Colonic mucosa (tissue), 4 donors: ENCODE data around the gene LUZP2. TPM values are rescaled to one million over a fixed set of nuclear protein-coding genes. Genes with fewer than 3 reads are reported as not detected.

Experiments
- DNase-seq: peaks from one replicate; pipeline ENCODE4 v3.0.0-alpha.2; 2020
- H3K27ac ChIP-seq: fragments of 200-600 bp; one replicate; pipeline ENCODE4 v1.8.0; 2021
- H3K27me3 ChIP-seq: fragments of 200-600 bp; one replicate; pipeline ENCODE4 v1.8.0; 2021
- H3K36me3 ChIP-seq: fragments of 200-600 bp; one replicate; pipeline ENCODE4 v1.8.0; 2021
- H3K4me1 ChIP-seq: fragments of 200-600 bp; one replicate; pipeline ENCODE4 v1.8.0; 2021; ENCODE audit warnings: mild to moderate bottlenecking
- H3K4me3 ChIP-seq: fragments of 200-600 bp; one replicate; pipeline ENCODE4 v1.8.0; 2021
- H3K9ac ChIP-seq, 2 donors: one replicate each; pipeline ENCODE4 v1.7.0; 2013; ENCODE audit warnings: control low read depth in 2 of 2, low read depth in 2 of 2, low read length in 2 of 2
- H3K9me3 ChIP-seq: fragments of 200-600 bp; one replicate; pipeline ENCODE4 v1.8.0; 2021
- intact Hi-C: fragments of 100-400 bp; cut with DNase I; formaldehyde crosslinking; loops from one replicate; pipeline ENCODE4 v1.14.1; 2022
- total RNA-seq, 2 donors: library from RNA; stranded (reverse); fragmentation: NEBNext Ultra II Directional in 1 of 2; extraction: Animal tissue kit (Norgen Biotek cat#: 25700) in 1 of 2; gene quantifications; one replicate each; pipeline ENCODE4 v1.2.1, GENCODE V29; 2021
- TF ChIP-seq, protein P1 (sequence below): fragments of 200-600 bp; IDR thresholded peaks from one replicate; pipeline ENCODE4 v1.8.0; 2022; ENCODE audit warnings: antibody characterized with exemption, mild to moderate bottlenecking
- donor health status: healthy.
- donor health status: DM: no; HTN: no; CAD: no.
- donor health status: DM: no; HTN: no; CAD: no.

The LUZP2 gene
- total RNA-seq, 2 donors from 2014 or later: 0.57 to 1.3 TPM

DNA sequence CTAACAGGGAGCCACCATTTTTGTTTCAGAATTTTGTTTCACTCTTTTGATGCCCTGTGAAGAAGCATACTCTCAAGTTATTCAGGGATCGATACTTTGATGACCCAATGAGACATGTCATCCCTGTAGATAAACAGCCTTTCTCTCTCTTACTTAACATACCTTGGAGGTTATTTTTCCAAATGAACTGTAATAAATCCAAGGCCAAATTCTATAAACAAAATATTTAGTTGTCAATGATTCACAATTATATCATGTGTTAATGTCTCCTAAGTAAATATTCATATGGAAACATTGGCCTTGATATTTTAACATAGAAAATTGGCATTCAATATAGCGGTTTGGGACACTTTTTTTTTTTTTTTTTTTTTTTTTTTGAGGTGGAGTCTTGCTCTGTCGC is 97.5 kb downstream of the LUZP2 start:
- no peak overlapping the region for H3K9ac ChIP-seq
- H3K9me3 ChIP-seq: no peaks in the 10 kb centered on the region
- H3K27me3 ChIP-seq: no peaks in the 10 kb centered on the region
- H3K36me3 ChIP-seq: no peaks in the 10 kb centered on the region
- no peak overlapping the region for H3K27ac ChIP-seq
- no peak for DNase-seq
- H3K4me3 ChIP-seq: no peak overlapping the region
- intact Hi-C loops: no loop called here
- no peaks in the 10 kb centered on the region for H3K4me1 ChIP-seq
- TF ChIP-seq, protein P1, sequence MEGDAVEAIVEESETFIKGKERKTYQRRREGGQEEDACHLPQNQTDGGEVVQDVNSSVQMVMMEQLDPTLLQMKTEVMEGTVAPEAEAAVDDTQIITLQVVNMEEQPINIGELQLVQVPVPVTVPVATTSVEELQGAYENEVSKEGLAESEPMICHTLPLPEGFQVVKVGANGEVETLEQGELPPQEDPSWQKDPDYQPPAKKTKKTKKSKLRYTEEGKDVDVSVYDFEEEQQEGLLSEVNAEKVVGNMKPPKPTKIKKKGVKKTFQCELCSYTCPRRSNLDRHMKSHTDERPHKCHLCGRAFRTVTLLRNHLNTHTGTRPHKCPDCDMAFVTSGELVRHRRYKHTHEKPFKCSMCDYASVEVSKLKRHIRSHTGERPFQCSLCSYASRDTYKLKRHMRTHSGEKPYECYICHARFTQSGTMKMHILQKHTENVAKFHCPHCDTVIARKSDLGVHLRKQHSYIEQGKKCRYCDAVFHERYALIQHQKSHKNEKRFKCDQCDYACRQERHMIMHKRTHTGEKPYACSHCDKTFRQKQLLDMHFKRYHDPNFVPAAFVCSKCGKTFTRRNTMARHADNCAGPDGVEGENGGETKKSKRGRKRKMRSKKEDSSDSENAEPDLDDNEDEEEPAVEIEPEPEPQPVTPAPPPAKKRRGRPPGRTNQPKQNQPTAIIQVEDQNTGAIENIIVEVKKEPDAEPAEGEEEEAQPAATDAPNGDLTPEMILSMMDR: no peak

DNA sequence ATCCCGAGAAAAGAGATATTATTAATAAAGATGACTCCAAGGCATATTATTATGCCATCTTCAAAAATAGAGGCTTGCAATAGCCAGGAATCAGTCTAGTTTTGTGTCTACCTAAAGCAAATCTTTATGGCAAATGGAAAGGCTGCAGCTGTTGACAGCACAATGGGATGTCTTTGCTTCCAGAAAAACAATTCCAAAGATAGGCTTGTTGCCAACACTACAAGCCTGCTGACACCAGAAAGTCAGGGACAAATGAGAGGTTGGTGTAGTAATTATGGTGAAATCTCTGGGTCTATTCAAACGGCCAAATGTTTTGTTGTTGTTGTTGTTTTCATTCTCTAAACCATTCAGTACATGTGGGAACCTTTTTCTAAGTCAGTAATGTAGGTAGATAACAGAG is 101.8 kb downstream of the LUZP2 start:
- H3K9ac ChIP-seq: no peak overlapping the region

GRCh38 chr11:24609192-24610119 is 112.6 kb downstream of the LUZP2 start:
- Histone ChIP-seq H3K36me3 (no peaks in the 10 kb centered on the region), H3K9me3 (no peaks in the 10 kb centered on the region), H3K4me1 (no peaks in the 10 kb centered on the region), H3K27me3 (no peaks in the 10 kb centered on the region), H3K27ac (no peak overlapping the region), H3K4me3 (no peak overlapping the region), H3K9ac (no peak overlapping the region)
- intact Hi-C loops: no loop called here
- DNase-seq: no peak
- TF ChIP-seq, protein P1: no peak

More for the DNA sequence above, 101.8 kb downstream of the LUZP2 start:
- H3K27me3 ChIP-seq: no peaks in the 10 kb centered on the region
- TF ChIP-seq, protein P1: no peak
- H3K9me3 ChIP-seq: no peaks in the 10 kb centered on the region
- H3K36me3 ChIP-seq: no peaks in the 10 kb centered on the region
- no peaks in the 10 kb centered on the region for H3K4me1 ChIP-seq
- no peak overlapping the region for H3K27ac ChIP-seq
- DNase-seq: no peak
- intact Hi-C loops: no loop called here
- H3K4me3 ChIP-seq: no peak overlapping the region

DNA sequence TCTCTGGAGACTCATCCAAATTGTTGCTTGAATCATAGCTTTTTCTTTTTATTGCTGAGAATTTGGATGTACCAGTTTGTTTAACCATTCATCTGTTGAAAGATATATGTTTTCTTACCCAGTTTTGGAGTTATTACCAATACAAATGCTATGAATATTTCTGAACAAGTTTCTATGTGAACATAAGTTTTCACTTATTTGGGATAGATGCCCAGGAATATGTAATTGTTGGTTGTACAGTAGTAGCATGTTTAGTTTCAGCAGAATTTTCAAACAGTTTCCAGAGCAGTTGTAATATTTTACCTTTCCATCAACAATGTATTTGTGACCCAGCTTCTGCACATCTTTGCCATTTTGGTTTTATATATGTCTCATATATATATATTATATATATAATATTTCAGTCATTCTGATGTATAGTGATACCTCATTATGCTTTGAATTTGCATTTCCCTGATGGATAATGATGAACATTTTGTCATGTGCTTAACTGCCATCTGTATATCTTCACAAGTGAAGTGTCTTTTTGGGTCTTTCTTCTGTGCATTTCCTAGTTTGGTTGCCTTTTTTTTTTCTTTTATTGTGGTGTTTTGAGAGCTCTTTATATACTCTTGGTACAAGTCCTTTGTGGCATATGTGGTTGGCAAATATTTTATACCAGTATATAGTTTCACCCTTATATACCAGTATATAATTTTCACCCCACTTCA is 118.8 kb downstream of the LUZP2 start:
- Histone ChIP-seq H3K27me3 (no peaks in the 10 kb centered on the region), H3K9me3 (no peaks in the 10 kb centered on the region), H3K4me3 (no peak overlapping the region), H3K4me1 (no peaks in the 10 kb centered on the region), H3K27ac (no peak overlapping the region), H3K36me3 (no peaks in the 10 kb centered on the region), H3K9ac (no peak overlapping the region)
- intact Hi-C loops: no loop called here
- no peak for DNase-seq
- TF ChIP-seq, protein P1: no peak

GRCh38 chr11:24617856-24618255 is 121.0 kb downstream of the LUZP2 start:
- H3K9me3 ChIP-seq: no peaks in the 10 kb centered on the region
- intact Hi-C loops: no loop called here
- TF ChIP-seq, protein P1: no peak
- H3K27ac ChIP-seq: no peak overlapping the region
- H3K27me3 ChIP-seq: no peaks in the 10 kb centered on the region
- no peaks in the 10 kb centered on the region for H3K4me1 ChIP-seq
- no peak overlapping the region for H3K9ac ChIP-seq
- no peak for DNase-seq
- H3K4me3 ChIP-seq: no peak overlapping the region
- no peaks in the 10 kb centered on the region for H3K36me3 ChIP-seq
